ENCODE data around the gene RYR3.

DNA sequence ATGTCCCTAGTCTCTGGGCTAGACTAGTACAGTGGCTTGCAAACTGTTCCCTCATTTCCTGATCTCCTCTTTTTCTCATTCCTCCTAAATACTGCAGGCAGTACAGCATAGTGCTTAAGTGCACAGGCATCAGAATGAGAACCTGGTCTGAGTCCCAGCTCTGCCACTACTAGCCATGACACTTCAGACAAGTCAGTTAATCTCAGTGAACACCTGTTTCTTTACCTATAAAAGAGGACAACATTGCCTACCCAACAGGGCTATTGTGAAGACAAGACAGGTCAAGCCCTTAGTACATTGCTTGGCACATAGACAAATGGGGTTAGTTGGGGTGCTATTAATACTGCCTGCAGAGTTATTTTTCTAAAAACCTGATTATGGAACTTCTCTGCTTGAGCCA lies 113.3 kb downstream of the RYR3 start:
- TF ChIP-seq, protein P1, sequence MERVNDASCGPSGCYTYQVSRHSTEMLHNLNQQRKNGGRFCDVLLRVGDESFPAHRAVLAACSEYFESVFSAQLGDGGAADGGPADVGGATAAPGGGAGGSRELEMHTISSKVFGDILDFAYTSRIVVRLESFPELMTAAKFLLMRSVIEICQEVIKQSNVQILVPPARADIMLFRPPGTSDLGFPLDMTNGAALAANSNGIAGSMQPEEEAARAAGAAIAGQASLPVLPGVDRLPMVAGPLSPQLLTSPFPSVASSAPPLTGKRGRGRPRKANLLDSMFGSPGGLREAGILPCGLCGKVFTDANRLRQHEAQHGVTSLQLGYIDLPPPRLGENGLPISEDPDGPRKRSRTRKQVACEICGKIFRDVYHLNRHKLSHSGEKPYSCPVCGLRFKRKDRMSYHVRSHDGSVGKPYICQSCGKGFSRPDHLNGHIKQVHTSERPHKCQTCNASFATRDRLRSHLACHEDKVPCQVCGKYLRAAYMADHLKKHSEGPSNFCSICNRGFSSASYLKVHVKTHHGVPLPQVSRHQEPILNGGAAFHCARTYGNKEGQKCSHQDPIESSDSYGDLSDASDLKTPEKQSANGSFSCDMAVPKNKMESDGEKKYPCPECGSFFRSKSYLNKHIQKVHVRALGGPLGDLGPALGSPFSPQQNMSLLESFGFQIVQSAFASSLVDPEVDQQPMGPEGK (CRISPR knock-in tag; IDR thresholded peaks at IDR 0.05; ENCODE audit: borderline replicate concordance), result no peak
- TF ChIP-seq ZFP30 (CRISPR knock-in tag; IDR thresholded peaks at IDR 0.05), result no peak
- no peak for TF ChIP-seq CREB5 (CRISPR knock-in tag; IDR thresholded peaks at IDR 0.05; ENCODE audit: low read depth)
- TF ChIP-seq OSR1 (CRISPR knock-in tag; IDR thresholded peaks at IDR 0.05), result no peak
- TF ChIP-seq RARB (CRISPR knock-in tag; IDR thresholded peaks at IDR 0.05), result no peak
- no peak for TF ChIP-seq GLIS3 (CRISPR knock-in tag; IDR thresholded peaks at IDR 0.05)
